ENCODE measurements around the gene ZNF445.
"Not testable (repeated sequence)": the region's sequence is repeated elsewhere in the genome, so short reads cannot be mapped to it uniquely, and the experiment has no call there.

Gene ZNF445

GRCh38 chr3:44429459-44429858, 48.0 kb downstream of the ZNF445 start:
- DNase-seq: no peak

DNA sequence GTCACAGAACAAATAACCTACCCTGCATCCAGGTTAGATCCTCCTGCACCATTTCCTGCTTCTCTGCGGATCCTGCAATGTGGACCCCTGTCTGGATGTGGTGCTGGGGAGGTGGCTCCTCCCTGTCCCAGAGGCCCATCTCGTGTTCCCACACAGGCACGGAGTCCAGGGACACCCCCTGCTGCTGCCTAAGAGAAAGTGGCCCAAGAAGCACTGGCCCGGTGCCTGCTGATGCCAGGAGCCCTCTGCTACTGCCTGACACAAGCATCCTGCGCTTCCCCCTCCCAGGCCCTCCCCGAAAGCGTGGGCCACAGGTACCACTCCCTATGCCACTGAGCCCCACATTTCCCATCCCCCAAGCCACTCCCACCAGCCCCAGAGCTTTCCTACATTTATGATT, 48.6 kb downstream of the ZNF445 start:
- DNase-seq: no peak

- no peak for DNase-seq
These were observed 49.8 kb downstream of the ZNF445 start for GRCh38 chr3:44427683-44428082.

DNA sequence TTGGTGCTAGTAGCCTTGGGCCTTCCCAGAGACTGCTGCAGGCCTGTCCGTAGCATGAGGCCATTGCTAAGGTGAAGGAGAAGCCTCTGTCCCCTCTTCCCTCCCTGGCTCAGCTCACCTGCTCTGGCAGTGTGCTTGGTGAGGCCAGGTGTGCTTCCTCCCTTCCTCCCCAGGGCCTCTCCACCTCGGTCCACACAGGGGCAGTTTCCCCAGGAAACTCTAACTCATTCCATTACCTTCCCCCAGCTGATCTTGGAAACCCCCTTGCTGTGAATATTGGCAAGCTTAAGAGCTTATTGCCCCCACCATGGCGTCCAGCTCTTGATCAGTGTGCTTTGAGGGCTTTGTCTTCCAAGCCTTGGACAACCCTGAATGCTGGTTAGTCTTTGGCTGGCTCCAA, 52.7 kb downstream of the ZNF445 start:
- DNase-seq: no peak

GRCh38 chr3:44421280-44421679, 56.2 kb downstream of the ZNF445 start:
- no peak for DNase-seq

DNA sequence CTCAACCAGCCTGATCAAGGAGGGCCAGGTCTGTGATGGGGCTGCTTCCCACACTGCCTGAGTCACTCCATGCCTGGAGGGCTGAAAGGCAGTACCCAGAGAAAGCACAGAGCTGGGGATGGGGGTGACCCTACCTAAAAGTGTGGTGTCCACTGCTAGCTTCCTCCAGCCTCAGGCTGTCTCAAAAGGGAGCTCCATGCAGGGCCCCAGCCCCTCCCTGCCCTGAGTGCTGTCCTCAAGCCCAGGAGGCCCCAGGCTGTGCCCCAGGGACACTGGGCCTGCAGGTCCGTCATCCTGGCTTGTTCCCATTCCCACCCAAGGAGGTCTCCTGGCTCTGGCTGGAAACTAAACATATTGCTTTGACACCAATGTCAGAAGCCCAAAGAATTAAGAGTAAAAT, 56.8 kb downstream of the ZNF445 start:
- DNase-seq: no peak

- no peak for DNase-seq
These were observed 57.4 kb downstream of the ZNF445 start for GRCh38 chr3:44419923-44420650.

DNA sequence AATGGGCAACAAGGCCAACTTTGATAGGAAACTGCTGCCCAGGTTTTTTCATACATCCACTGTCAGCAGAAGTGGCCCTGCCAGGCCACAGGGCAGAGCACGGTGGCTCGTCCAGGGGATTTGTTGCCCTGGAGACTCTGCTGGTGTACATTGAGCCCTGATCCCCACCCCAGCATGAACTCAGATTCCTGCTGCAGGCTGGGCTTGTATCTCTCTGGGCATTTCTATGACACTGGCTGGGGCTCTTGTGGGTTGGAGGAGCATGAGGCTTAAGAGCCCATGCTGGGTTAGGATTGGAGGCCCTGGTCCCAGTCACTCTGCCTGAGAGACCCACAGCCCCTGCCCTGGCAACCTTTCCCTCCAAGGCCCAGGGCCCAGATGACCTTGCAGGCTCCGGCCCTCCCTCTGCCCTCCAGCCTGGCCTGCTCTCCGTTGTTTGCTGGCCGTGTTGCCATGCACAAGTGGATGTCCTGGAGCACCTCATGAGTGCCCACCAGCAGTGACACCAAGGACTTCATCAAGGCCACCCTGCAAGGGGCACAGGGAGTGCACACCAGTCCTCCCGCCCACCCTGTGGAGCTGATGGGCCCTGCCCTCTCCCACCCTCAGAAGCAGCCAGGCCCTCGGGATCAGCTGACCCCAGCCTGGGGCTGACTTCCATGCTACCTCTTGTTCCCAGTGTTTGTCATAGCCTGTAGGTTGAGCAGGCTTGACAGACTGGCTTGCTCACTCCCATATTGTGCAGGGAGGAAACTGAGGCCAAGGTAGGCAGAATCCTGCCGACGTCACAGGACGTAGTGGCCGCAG, 58.2 kb downstream of the ZNF445 start:
- no peak for DNase-seq

- DNase-seq: no peak
These were observed 58.9 kb downstream of the ZNF445 start for GRCh38 chr3:44418549-44418948.

- DNase-seq: not testable (repeated sequence)
These were observed 59.4 kb downstream of the ZNF445 start for GRCh38 chr3:44418118-44418517.

DNA sequence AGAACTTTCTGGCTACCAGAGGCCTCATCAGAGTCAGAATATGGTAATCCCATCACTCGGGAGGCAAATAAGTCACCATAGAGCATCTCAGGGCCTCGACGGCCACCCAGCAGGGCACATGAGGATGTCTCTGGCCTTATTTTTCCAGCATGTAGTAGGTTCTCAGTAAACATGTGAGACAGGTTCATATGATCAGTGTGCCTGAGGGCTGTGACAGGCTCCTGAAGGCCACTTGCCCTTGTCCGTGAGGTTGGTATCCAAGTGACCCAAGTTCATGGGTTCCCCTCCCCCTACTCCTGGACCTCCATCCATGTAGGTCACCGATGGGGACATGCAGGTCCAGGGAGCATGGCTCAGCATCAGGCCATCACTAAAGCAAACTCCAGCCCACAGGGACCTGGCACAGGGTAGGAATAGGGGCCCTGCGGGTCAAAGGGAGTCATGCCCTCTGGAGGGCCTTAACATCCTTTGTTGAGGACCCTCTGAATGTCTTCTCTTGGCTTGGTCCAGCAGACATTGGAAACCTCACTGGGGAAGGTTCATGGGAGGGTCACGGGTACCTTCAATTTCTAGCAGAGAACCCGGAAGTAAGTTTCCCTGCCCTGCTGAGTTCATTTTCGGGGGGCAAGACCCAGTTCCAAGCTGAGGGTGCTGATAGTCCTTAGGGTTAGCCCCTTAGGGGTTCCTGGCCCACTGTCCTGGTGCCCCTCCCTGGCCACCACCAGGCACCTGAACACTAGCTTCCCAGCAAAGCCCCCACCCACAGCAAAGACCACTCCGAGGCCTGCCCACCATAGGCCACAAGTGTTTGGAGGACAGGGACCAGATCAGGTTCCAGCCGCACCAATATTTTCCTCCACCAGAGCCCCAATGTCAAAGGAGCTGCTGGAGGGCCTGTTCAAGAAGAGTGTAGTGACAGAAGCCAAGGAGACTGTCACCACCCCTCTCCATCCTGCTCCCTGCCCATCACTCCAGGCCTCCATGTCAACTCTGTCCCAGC, 61.1 kb downstream of the ZNF445 start:
- DNase-seq: no peak

- no peak for DNase-seq
These were observed 62.0 kb downstream of the ZNF445 start for GRCh38 chr3:44415421-44415820.

- DNase-seq: no peak
These were observed 62.9 kb downstream of the ZNF445 start for GRCh38 chr3:44414517-44415090.

- DNase-seq: no peak
These were observed 65.1 kb downstream of the ZNF445 start for GRCh38 chr3:44412365-44412764.

GRCh38 chr3:44411031-44411645, 66.3 kb downstream of the ZNF445 start:
- DNase-seq: no peak

- DNase-seq: no peak
These were observed 67.6 kb downstream of the ZNF445 start for GRCh38 chr3:44409640-44410410.

- DNase-seq: no peak
These were observed 74.9 kb downstream of the ZNF445 start for GRCh38 chr3:44402548-44402947.

- DNase-seq: no peak
These were observed 76.7 kb downstream of the ZNF445 start for GRCh38 chr3:44400771-44401170.

GRCh38 chr3:44398853-44399252, 78.6 kb downstream of the ZNF445 start:
- DNase-seq: no peak

DNA sequence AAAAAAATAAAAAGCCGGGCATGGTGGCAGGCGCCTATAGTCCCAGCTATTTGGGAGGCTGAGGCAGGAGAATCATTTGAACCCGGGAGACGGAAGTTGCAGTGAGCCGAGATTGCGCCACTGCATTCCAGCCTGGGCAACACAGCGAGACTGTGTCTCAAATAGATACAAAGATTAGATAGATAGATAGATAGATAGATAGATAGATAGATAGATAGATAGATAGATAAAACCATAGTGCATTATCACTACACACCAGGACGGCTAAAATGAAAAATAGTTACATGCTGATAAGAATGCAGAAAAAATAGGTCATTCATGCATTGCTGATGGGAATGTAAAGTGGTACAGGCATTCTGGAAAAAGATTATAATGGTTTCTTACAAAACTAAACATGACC, 79.2 kb downstream of the ZNF445 start:
- not testable (repeated sequence) for DNase-seq

All from activated CD4-positive, alpha-beta T cell treated with anti-CD3 and anti-CD28 coated beads for 4 hours (primary cell).